Lower leg skin (tissue), 4 donors: ENCODE results near the gene NPIPB12. TPM values are rescaled to one million over a fixed set of nuclear protein-coding genes. Genes with fewer than 3 reads are reported as not detected.

Source experiments
- total RNA-seq, 4 donors: library from RNA; depleted of rRNA; stranded (reverse); fragments of >200 nt; gene quantifications; one replicate each; pipeline ENCODE4 v1.1.0, GENCODE V29; 2016

NPIPB12 gene
- total RNA-seq, 4 donors from 2014 or later = 37.6 to 64.2 (median 53.1) TPM

Other genes with a start within 250 kb of the NPIPB12 start
- gene NPIPB11, start 99.7 kb downstream of the NPIPB12 start, total RNA-seq = 1 to 10 TPM in 2 of 4 donors, under 1 TPM in 2; 0.10 to 4.6 (median 1.5) TPM
- gene BOLA2, start 52.1 kb downstream of the NPIPB12 start, total RNA-seq = 10 to 100 TPM in 3 of 4 donors, 1 to 10 TPM in 1; 8.9 to 13.8 (median 12.1) TPM
- gene SLX1B, start 51.9 kb downstream of the NPIPB12 start, total RNA-seq = 10 to 100 TPM; 30.5 to 58.9 (median 47.2) TPM
- gene SULT1A4, start 46.5 kb downstream of the NPIPB12 start, total RNA-seq = 10 to 100 TPM in 1 of 4 donors, 1 to 10 TPM in 3; 2.0 to 20.9 (median 5.2) TPM
- 1 to 10 TPM; 4.0 to 5.7 (median 4.7) TPM for gene SPN, start 156.8 kb upstream of the NPIPB12 start, total RNA-seq
- 1 to 10 TPM; 1.9 to 3.6 (median 2.7) TPM for gene QPRT, start 172.8 kb upstream of the NPIPB12 start, total RNA-seq
- 1 to 10 TPM in 1 of 4 donors, under 1 TPM in 1, not detected in 2; 0.27 to 1.1 TPM for gene C16orf54, start 239.6 kb upstream of the NPIPB12 start, total RNA-seq